GM21447 (cell line): ENCODE results near the gene MS4A18.

Source experiments
- ATAC-seq: cut with Tn5 transposase; IDR thresholded peaks from one replicate; pipeline ENCODE4 v1.9.1; 2021; ENCODE audit not compliant: unreplicated experiment

Gene MS4A18

GRCh38 chr11:60785136-60785535 lies 60.6 kb downstream of the MS4A18 start, which contains the start of gene MS4A10:
MS4A10 (plus strand) TSS chr11:60785333; CDS start chr11:60790336, 5,003 bp downstream.
- ATAC-seq: no peak

GRCh38 chr11:60785806-60786361 lies 61.4 kb downstream of the MS4A18 start:
- no peak for ATAC-seq

- ATAC-seq: no peak
These were observed 62.5 kb downstream of the MS4A18 start for GRCh38 chr11:60786811-60787567.

- ATAC-seq: no peak
These were observed 64.0 kb downstream of the MS4A18 start for GRCh38 chr11:60788401-60789125.

- ATAC-seq: no peak
These were observed 66.2 kb downstream of the MS4A18 start for GRCh38 chr11:60790726-60791125.

GRCh38 chr11:60791153-60791933 lies 66.8 kb downstream of the MS4A18 start:
- no peak for ATAC-seq

- ATAC-seq: no peak
These were observed 68.0 kb downstream of the MS4A18 start for GRCh38 chr11:60792521-60792920.
